A549 (cell line): ENCODE data around the gene TPCN2.

Experiments used
- BCL3 ChIP-seq: fragments of >200 bp; sonication (Bioruptor Twin); formaldehyde crosslinking; IDR thresholded peaks from 3 replicates; pipeline ENCODE4 v1.6.1; 2016
- CTCF ChIP-seq: fragments of >200 bp; sonication (Bioruptor Twin); formaldehyde crosslinking; IDR thresholded peaks from 3 replicates; pipeline ENCODE4 v1.5.1; 2016

- no peak for TF ChIP-seq BCL3
- no peak for TF ChIP-seq CTCF
Observed at GRCh38 chr11:69048031-69048693, 570 bp upstream of the TPCN2 start.
